ENCODE measurements around the gene GRB14.
"Not testable (repeated sequence)": the region's sequence is repeated elsewhere in the genome, so short reads cannot be mapped to it uniquely, and the experiment has no call there.

The GRB14 gene

GRCh38 chr2:164554487-164554886 is 66.8 kb downstream of the GRB14 start:
- H3K9me3 Mint-ChIP-seq = no peaks in the 10 kb centered on the region
- H3K4me3 Mint-ChIP-seq = no peak overlapping the region
- ATAC-seq = no peak
- H3K36me3 Mint-ChIP-seq (ENCODE audit: low read depth) = no peaks in the 10 kb centered on the region
- no peak overlapping the region for H3K27ac Mint-ChIP-seq
- no peaks in the 10 kb centered on the region for H3K4me1 Mint-ChIP-seq
- H3K27me3 Mint-ChIP-seq = no peaks in the 10 kb centered on the region
- no peak for DNase-seq

DNA sequence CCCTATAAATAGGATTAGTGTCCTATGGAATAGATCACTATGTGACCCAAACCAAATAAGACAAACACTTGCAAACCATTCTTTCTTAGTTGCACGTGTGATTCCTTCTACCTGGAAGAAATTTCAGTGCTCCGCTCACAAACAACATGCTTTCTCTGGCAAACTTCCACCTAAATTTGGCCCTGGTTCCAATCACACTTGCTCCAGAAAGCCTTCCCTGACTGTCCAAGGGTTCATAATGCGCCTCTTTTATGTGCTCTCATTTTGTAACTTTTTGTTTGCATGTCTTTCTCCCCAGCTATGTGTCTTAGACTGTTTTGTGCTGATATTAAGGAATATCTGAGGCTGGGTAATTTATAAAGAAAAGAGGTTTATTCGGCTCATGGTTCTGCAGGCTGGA is 69.8 kb downstream of the GRB14 start:
- Mint-ChIP-seq H3K4me3 (no peak overlapping the region), H3K27ac (no peak overlapping the region), H3K4me1 (no peaks in the 10 kb centered on the region), H3K36me3 (ENCODE audit: low read depth) (no peaks in the 10 kb centered on the region), H3K27me3 (no peaks in the 10 kb centered on the region), H3K9me3 (no peaks in the 10 kb centered on the region)
- DNase-seq (no peak), ATAC-seq (no peak)

- H3K27me3 Mint-ChIP-seq; ATAC-seq; H3K4me3 Mint-ChIP-seq; H3K27ac Mint-ChIP-seq; H3K36me3 Mint-ChIP-seq (ENCODE audit: low read depth); H3K9me3 Mint-ChIP-seq; DNase-seq; H3K4me1 Mint-ChIP-seq: not testable (repeated sequence)
Observed at GRCh38 chr2:164549705-164550104, 71.6 kb downstream of the GRB14 start.

- Mint-ChIP-seq H3K4me3 (no peak overlapping the region), H3K4me1 (no peaks in the 10 kb centered on the region), H3K9me3 (peaks cover 4% of the 10 kb centered on the region), H3K36me3 (ENCODE audit: low read depth) (no peaks in the 10 kb centered on the region), H3K27me3 (peaks cover 2% of the 10 kb centered on the region), H3K27ac (no peak overlapping the region)
- no peak for ATAC-seq
- DNase-seq = no peak
Observed at GRCh38 chr2:164545484-164545883, 75.8 kb downstream of the GRB14 start.

DNA sequence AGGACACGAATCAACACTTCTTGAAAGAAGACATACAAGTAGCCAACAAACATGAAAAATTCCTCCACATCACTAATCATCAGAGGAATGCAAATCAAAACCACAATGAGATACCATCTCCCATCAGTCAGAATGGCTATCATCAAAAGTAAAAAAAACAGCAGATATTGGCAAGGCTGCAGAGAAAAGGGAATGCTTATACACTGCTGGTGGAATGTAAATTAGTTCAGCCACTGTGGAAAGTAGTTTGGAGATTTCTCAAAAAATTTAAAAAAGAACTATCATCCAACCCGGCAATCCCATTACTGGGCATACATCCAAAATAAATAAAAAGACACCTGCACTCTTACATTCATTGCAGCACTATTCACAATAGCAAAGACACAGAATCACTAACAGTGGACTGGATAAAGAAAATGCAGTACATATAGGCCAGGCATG is 78.7 kb downstream of the GRB14 start:
- Mint-ChIP-seq H3K9me3 (peaks cover 4% of the 10 kb centered on the region), H3K4me1 (no peaks in the 10 kb centered on the region)

GRCh38 chr2:164538240-164538866 is 82.9 kb downstream of the GRB14 start:
- ATAC-seq (no peak), DNase-seq (no peak)
- Mint-ChIP-seq H3K27me3 (peaks cover 2% of the 10 kb centered on the region), H3K36me3 (ENCODE audit: low read depth) (no peaks in the 10 kb centered on the region), H3K4me3 (no peak overlapping the region), H3K9me3 (no peaks in the 10 kb centered on the region), H3K4me1 (no peaks in the 10 kb centered on the region), H3K27ac (no peak overlapping the region)

More for the DNA sequence above, 78.7 kb downstream of the GRB14 start:
- H3K4me3 Mint-ChIP-seq = no peak overlapping the region
- ATAC-seq (no peak), DNase-seq (no peak)
- H3K36me3 Mint-ChIP-seq (ENCODE audit: low read depth) = no peaks in the 10 kb centered on the region
- H3K27me3 Mint-ChIP-seq = peaks cover 2% of the 10 kb centered on the region
- no peak overlapping the region for H3K27ac Mint-ChIP-seq

DNA sequence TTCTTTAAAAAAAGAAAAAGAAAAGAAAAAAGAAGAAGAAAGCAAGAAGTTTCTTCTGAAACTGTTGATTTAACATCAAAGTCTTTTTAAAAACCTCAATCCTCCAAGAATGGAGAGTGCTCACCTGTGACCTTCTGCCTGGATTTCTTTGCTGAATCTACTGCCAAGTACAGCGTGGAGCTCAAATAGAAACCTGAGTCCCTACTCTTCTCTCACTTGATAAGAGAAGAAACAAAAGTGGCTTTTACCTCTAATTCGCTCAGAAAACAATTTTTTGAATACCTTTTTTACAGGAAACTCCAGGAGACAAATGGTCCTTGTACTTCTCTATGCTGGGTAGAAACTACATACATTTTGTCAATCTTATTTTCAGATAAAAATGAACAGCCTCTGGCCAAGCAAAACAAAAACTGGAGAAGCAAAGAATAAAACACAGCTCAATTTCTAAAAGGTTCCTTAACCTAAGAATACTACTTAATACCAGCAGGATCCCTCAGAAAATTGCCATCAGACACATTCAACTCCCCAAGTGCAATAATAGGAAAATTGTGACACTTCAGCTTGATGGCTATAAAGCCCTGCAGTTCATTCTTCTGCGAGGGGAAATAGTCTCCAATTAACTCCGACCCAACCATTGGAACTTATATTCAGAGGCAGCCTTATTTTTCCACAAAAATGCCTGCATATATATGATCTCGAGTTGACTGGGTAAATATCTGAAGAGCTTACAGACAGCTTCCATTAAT is 85.8 kb downstream of the GRB14 start:
- no peaks in the 10 kb centered on the region for H3K36me3 Mint-ChIP-seq (ENCODE audit: low read depth)
- H3K9me3 Mint-ChIP-seq = no peaks in the 10 kb centered on the region
- H3K27me3 Mint-ChIP-seq = no peaks in the 10 kb centered on the region
- no peak overlapping the region for H3K4me3 Mint-ChIP-seq
- no peak for ATAC-seq
- H3K27ac Mint-ChIP-seq = no peak overlapping the region
- no peaks in the 10 kb centered on the region for H3K4me1 Mint-ChIP-seq
- no peak for DNase-seq

- Mint-ChIP-seq H3K36me3 (ENCODE audit: low read depth) (no peaks in the 10 kb centered on the region), H3K27me3 (no peaks in the 10 kb centered on the region), H3K4me1 (no peaks in the 10 kb centered on the region), H3K9me3 (no peaks in the 10 kb centered on the region), H3K4me3 (no peak overlapping the region), H3K27ac (no peak overlapping the region)
- DNase-seq = no peak
- no peak for ATAC-seq
Observed at GRCh38 chr2:164530464-164530863, 90.8 kb downstream of the GRB14 start.

- no peak overlapping the region for H3K4me3 Mint-ChIP-seq
- H3K9me3 Mint-ChIP-seq = peaks cover 9% of the 10 kb centered on the region
- H3K4me1 Mint-ChIP-seq = no peaks in the 10 kb centered on the region
- H3K27me3 Mint-ChIP-seq = no peaks in the 10 kb centered on the region
- H3K27ac Mint-ChIP-seq = no peak overlapping the region
- no peak for ATAC-seq
- no peaks in the 10 kb centered on the region for H3K36me3 Mint-ChIP-seq (ENCODE audit: low read depth)
- no peak for DNase-seq
Observed at GRCh38 chr2:164523726-164524125, 97.6 kb downstream of the GRB14 start.

- Mint-ChIP-seq H3K27me3 (no peaks in the 10 kb centered on the region), H3K9me3 (peaks cover 16% of the 10 kb centered on the region), H3K4me3 (no peak overlapping the region), H3K4me1 (no peaks in the 10 kb centered on the region), H3K27ac (no peak overlapping the region), H3K36me3 (ENCODE audit: low read depth) (no peaks in the 10 kb centered on the region)
- ATAC-seq (no peak), DNase-seq (no peak)
Observed at GRCh38 chr2:164523009-164523408, 98.3 kb downstream of the GRB14 start.

DNA sequence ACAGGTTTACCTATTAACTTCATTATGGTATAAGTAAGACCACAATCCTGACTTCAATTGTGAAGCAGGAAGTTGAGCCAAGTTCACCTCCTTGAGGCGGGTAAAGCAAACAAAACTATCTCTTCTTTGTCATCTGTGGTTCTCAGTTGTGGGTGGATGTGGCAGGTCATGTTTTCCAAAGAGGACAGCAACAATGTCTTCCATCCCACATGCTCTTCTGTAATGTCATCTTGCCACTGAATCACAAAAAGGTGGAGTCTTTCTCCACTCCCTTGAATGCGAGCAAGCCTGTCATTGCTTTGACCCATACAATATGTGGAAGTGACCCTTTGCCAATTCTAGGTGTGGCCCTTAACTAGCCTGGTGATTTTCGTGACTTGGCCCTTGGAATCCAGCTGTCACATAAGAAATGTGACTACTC is 98.7 kb downstream of the GRB14 start:
- DNase-seq (no peak), ATAC-seq (peak; percentile 33)
- Mint-ChIP-seq H3K36me3 (ENCODE audit: low read depth) (no peaks in the 10 kb centered on the region), H3K27me3 (no peaks in the 10 kb centered on the region), H3K9me3 (peaks cover 18% of the 10 kb centered on the region), H3K4me1 (no peaks in the 10 kb centered on the region), H3K4me3 (no peak overlapping the region), H3K27ac (no peak overlapping the region)

DNA sequence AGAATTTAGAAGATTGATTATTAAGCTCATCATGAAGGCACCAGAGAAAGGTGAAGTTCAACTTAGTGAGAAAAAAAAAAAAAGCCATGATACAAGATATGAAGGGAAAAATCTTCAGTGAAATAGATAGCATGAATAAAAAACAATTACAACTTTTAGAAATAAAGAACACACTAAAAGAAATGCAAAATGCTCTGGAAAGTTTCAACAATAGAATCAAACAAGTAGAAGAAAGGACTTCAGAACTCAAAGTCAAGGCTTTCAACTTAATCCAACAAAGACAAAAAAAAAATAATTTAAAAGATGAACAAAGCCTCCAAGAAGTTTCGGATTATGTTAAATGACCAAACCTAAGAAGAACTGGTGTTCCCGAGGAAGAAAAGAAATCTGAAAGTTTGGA is 105.5 kb downstream of the GRB14 start:
- H3K9me3 Mint-ChIP-seq = peaks cover 43% of the 10 kb centered on the region
- DNase-seq (no peak), ATAC-seq (no peak)
- no peak overlapping the region for H3K27ac Mint-ChIP-seq
- H3K4me3 Mint-ChIP-seq = no peak overlapping the region
- no peaks in the 10 kb centered on the region for H3K27me3 Mint-ChIP-seq
- H3K36me3 Mint-ChIP-seq (ENCODE audit: low read depth) = peaks cover 4% of the 10 kb centered on the region
- no peaks in the 10 kb centered on the region for H3K4me1 Mint-ChIP-seq

DNA sequence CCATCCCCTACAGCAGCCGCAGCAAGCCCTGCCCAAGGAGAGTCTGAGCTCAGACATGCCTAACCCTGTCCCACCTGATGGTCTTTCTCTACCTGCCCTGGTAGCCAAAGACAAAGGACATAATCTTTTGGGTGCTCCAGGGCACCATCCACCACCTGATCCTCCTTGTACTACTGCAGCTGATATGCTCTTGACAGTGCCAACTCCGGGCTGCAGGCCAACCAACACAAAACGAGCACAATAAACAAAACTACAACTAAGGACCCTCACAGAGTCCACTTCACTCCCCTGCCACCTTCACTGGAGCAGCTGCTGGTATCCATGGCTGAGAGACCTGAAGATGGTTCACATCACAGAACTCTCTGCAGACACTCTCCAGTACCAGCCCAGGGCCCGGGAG is 106.3 kb downstream of the GRB14 start:
- H3K27me3 Mint-ChIP-seq = no peaks in the 10 kb centered on the region
- H3K4me3 Mint-ChIP-seq = no peak overlapping the region
- DNase-seq (no peak), ATAC-seq (no peak)
- peaks cover 4% of the 10 kb centered on the region for H3K36me3 Mint-ChIP-seq (ENCODE audit: low read depth)
- H3K9me3 Mint-ChIP-seq = peaks cover 43% of the 10 kb centered on the region
- H3K27ac Mint-ChIP-seq = no peak overlapping the region
- no peaks in the 10 kb centered on the region for H3K4me1 Mint-ChIP-seq

DNA sequence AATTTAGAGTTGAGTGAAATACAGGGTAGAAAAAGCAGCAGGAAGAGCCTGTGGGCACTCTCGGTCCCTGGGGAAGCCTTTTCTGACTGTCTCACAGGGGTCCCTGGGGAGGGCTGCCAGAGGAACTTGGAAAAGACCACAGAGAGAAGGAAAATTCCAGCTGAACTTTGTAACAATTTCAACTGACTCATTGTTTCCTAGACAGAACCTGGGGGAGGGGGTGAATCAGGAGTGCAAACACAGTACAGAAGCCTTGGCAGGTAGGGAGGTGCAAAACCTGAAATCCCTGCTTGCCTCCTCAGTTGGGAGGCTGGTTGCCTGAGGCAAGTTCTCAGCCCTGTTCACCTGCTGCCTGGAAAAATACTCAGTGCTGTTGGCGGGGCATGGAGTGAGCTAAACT is 106.8 kb downstream of the GRB14 start:
- no peak overlapping the region for H3K27ac Mint-ChIP-seq
- no peak for ATAC-seq
- H3K36me3 Mint-ChIP-seq (ENCODE audit: low read depth) = peaks cover 4% of the 10 kb centered on the region
- DNase-seq = no peak
- H3K27me3 Mint-ChIP-seq = no peaks in the 10 kb centered on the region
- H3K9me3 Mint-ChIP-seq = peaks cover 43% of the 10 kb centered on the region
- no peaks in the 10 kb centered on the region for H3K4me1 Mint-ChIP-seq
- no peak overlapping the region for H3K4me3 Mint-ChIP-seq

GRCh38 chr2:164512871-164513270 is 108.4 kb downstream of the GRB14 start:
- ATAC-seq (no peak), DNase-seq (no peak)
- Mint-ChIP-seq H3K36me3 (ENCODE audit: low read depth) (peaks cover 4% of the 10 kb centered on the region), H3K27ac (no peak overlapping the region), H3K4me1 (no peaks in the 10 kb centered on the region), H3K9me3 (peaks cover 38% of the 10 kb centered on the region), H3K27me3 (no peaks in the 10 kb centered on the region), H3K4me3 (no peak overlapping the region)
